ENCODE results near the gene GGPS1. TPM values are rescaled to one million over a fixed set of nuclear protein-coding genes. Genes with fewer than 3 reads are reported as not detected.

The GGPS1 gene
- polyA plus RNA-seq, 4 donors: 19.7 to 36.2 (median 23.0) TPM

GRCh38 chr1:235313262-235313661 lies 15.1 kb upstream of the GGPS1 start:
- H3K4me1 ChIP-seq (ENCODE audit: control insufficient read depth in 3 of 3, insufficient read depth in 2 of 3, low read depth in 1 of 3, low read length in 2 of 3): peaks cover 0 to 5% (median 2%) of the 10 kb centered on the region in 3 donors
- DNase-seq (no peak), FAIRE-seq (no peak)
- 71 to 83% (median 79%) methylated on average over 6 of the region's 6 CpGs for WGBS, 3 donors
- no peak overlapping the region for H3K4me3 ChIP-seq (ENCODE audit: low read depth in 1 of 3, low read length in 3 of 3)
- no peaks in the 10 kb centered on the region for H3K9me3 ChIP-seq (ENCODE audit: control insufficient read depth in 2 of 2, insufficient read depth in 1 of 2, low read depth in 1 of 2, low read length in 1 of 2)
- H3K27ac ChIP-seq (ENCODE audit: low read depth in 1 of 3, low read length in 2 of 3): no peak overlapping the region
- H3K36me3 ChIP-seq (ENCODE audit: control insufficient read depth in 3 of 3, insufficient read depth in 2 of 3, low read depth in 1 of 3, low read length in 3 of 3): peaks cover 0 to 11% (median 0%) of the 10 kb centered on the region in 3 donors
- no peaks in the 10 kb centered on the region for H3K27me3 ChIP-seq (ENCODE audit: control insufficient read depth in 3 of 3, insufficient read depth in 3 of 3, low read length in 3 of 3)

DNA sequence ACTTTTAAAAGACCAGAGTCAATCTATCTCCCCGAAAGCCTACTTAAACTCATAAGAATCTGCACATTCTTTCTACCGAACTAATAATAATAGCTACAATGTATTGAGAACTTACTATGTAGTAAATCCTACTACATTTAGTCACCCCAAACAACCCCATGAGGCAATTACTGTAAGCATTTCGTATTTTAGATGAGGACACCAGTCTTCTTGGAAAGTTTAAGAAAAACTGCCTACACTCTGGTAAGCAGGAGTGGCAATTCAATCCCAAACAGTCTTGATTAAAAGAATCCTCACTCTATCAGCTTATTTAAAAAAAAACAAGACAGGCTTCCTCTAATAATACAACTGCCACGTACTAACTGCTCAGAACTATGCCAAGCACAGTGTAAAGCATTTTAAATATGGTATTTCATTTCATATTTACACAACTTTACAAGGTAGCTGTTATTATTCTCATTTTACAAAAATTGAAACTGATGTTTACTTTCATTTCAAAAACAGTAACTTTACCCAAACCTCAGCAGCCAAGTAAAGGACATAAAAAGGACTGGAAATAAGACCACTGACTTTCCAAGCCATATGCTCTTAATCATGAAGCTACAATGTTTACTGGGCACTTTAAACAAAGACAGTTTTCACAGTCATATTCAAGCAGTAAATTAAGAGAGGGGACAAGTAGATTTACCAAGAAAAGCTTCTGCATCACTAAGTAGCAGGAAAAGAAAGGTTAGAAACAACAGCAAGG lies 14.3 kb upstream of the GGPS1 start:
- 53 to 69% (median 55%) methylated on average over 4 of the region's 4 CpGs for WGBS, 3 donors
- Histone ChIP-seq H3K27me3 (ENCODE audit: control insufficient read depth in 3 of 3, insufficient read depth in 3 of 3, low read length in 3 of 3) (no peaks in the 10 kb centered on the region), H3K36me3 (ENCODE audit: control insufficient read depth in 3 of 3, insufficient read depth in 2 of 3, low read depth in 1 of 3, low read length in 3 of 3) (peaks cover 0 to 17% (median 0%) of the 10 kb centered on the region in 3 donors), H3K4me3 (ENCODE audit: low read depth in 1 of 3, low read length in 3 of 3) (no peak overlapping the region), H3K27ac (ENCODE audit: low read depth in 1 of 3, low read length in 2 of 3) (no peak overlapping the region), H3K9me3 (ENCODE audit: control insufficient read depth in 2 of 2, insufficient read depth in 1 of 2, low read depth in 1 of 2, low read length in 1 of 2) (no peaks in the 10 kb centered on the region), H3K4me1 (ENCODE audit: control insufficient read depth in 3 of 3, insufficient read depth in 2 of 3, low read depth in 1 of 3, low read length in 2 of 3) (peaks cover 0 to 5% (median 2%) of the 10 kb centered on the region in 3 donors)
- FAIRE-seq (no peak), DNase-seq (no peak)

GRCh38 chr1:235315173-235315572 lies 13.2 kb upstream of the GGPS1 start:
- H3K4me1 ChIP-seq (ENCODE audit: control insufficient read depth in 3 of 3, insufficient read depth in 2 of 3, low read depth in 1 of 3, low read length in 2 of 3): peaks cover 0 to 5% (median 2%) of the 10 kb centered on the region in 3 donors
- no peak overlapping the region for H3K27ac ChIP-seq (ENCODE audit: low read depth in 1 of 3, low read length in 2 of 3)
- H3K9me3 ChIP-seq (ENCODE audit: control insufficient read depth in 2 of 2, insufficient read depth in 1 of 2, low read depth in 1 of 2, low read length in 1 of 2): no peaks in the 10 kb centered on the region
- H3K36me3 ChIP-seq (ENCODE audit: control insufficient read depth in 3 of 3, insufficient read depth in 2 of 3, low read depth in 1 of 3, low read length in 3 of 3): peaks cover 0 to 23% (median 0%) of the 10 kb centered on the region in 3 donors
- FAIRE-seq (no peak), DNase-seq (no peak)
- H3K4me3 ChIP-seq (ENCODE audit: low read depth in 1 of 3, low read length in 3 of 3): no peak overlapping the region
- WGBS, 3 donors: 96 to 98% (median 97%) methylated on average over 5 of the region's 5 CpGs
- no peaks in the 10 kb centered on the region for H3K27me3 ChIP-seq (ENCODE audit: control insufficient read depth in 3 of 3, insufficient read depth in 3 of 3, low read length in 3 of 3)

DNA sequence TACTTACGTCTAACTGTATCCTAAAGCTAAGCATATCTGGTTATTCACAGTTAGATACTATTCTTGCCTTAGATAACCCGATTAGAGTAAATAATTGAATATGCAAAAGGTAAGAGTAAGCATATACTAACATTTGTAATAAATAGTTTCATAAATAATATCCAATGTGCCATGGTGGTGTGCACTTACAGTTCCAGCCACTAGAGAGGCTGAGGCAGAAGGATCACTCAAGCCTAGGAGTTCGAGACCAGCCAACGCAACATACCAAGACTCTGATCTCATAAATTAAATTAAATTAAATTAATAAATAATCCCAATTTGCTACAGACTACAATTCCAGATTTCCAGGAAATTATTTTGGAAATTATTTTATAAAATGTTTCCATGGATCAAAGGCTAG lies 12.6 kb upstream of the GGPS1 start:
- H3K4me1 ChIP-seq (ENCODE audit: control insufficient read depth in 3 of 3, insufficient read depth in 2 of 3, low read depth in 1 of 3, low read length in 2 of 3): peaks cover 0 to 5% (median 2%) of the 10 kb centered on the region in 3 donors
- H3K9me3 ChIP-seq (ENCODE audit: control insufficient read depth in 2 of 2, insufficient read depth in 1 of 2, low read depth in 1 of 2, low read length in 1 of 2): no peaks in the 10 kb centered on the region
- FAIRE-seq (no peak), DNase-seq (no peak)
- no peak overlapping the region for H3K4me3 ChIP-seq (ENCODE audit: low read depth in 1 of 3, low read length in 3 of 3)
- WGBS, 3 donors: 92 to 96% (median 95%) methylated on average over 4 of the region's 4 CpGs
- no peaks in the 10 kb centered on the region for H3K27me3 ChIP-seq (ENCODE audit: control insufficient read depth in 3 of 3, insufficient read depth in 3 of 3, low read length in 3 of 3)
- H3K27ac ChIP-seq (ENCODE audit: low read depth in 1 of 3, low read length in 2 of 3): no peak overlapping the region
- H3K36me3 ChIP-seq (ENCODE audit: control insufficient read depth in 3 of 3, insufficient read depth in 2 of 3, low read depth in 1 of 3, low read length in 3 of 3): peaks cover 0 to 23% (median 2%) of the 10 kb centered on the region in 3 donors

GRCh38 chr1:235317168-235317567 lies 11.2 kb upstream of the GGPS1 start:
- 61 to 91% (median 62%) methylated on average over 1 of the region's 1 CpG for WGBS, 3 donors
- Histone ChIP-seq H3K27me3 (ENCODE audit: control insufficient read depth in 3 of 3, insufficient read depth in 3 of 3, low read length in 3 of 3) (no peaks in the 10 kb centered on the region), H3K27ac (ENCODE audit: low read depth in 1 of 3, low read length in 2 of 3) (no peak overlapping the region), H3K9me3 (ENCODE audit: control insufficient read depth in 2 of 2, insufficient read depth in 1 of 2, low read depth in 1 of 2, low read length in 1 of 2) (no peaks in the 10 kb centered on the region), H3K4me1 (ENCODE audit: control insufficient read depth in 3 of 3, insufficient read depth in 2 of 3, low read depth in 1 of 3, low read length in 2 of 3) (peaks cover 0 to 5% (median 2%) of the 10 kb centered on the region in 3 donors), H3K36me3 (ENCODE audit: control insufficient read depth in 3 of 3, insufficient read depth in 2 of 3, low read depth in 1 of 3, low read length in 3 of 3) (peaks cover 2 to 29% (median 2%) of the 10 kb centered on the region in 3 donors), H3K4me3 (ENCODE audit: low read depth in 1 of 3, low read length in 3 of 3) (no peak overlapping the region)
- DNase-seq (no peak), FAIRE-seq (no peak)

DNA sequence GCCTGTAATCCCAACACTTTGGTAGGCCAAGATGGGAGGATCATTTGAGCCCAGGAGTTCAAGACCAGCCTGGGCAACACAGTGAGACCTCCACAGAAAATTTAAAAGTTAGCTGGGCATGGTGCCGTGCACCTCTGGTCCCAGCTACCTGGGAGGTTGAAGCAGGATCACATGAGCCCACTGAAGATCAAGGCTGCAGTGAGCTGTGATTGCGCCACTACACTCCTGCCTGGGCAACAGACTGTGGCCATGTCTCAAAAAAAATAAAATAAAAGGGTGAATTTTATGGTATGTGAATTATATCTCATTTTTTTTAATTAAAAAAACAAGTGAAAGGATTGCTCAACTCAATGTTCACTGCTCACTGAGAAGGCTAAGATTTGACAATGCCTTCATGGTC lies 9.1 kb upstream of the GGPS1 start:
- H3K27me3 ChIP-seq (ENCODE audit: control insufficient read depth in 3 of 3, insufficient read depth in 3 of 3, low read length in 3 of 3): no peaks in the 10 kb centered on the region
- FAIRE-seq: no peak
- 95 to 98% (median 96%) methylated on average over 2 of the region's 2 CpGs for WGBS, 3 donors
- no peak overlapping the region for H3K4me3 ChIP-seq (ENCODE audit: low read depth in 1 of 3, low read length in 3 of 3)
- no peak for DNase-seq
- H3K9me3 ChIP-seq (ENCODE audit: control insufficient read depth in 2 of 2, insufficient read depth in 1 of 2, low read depth in 1 of 2, low read length in 1 of 2): no peaks in the 10 kb centered on the region
- H3K4me1 ChIP-seq (ENCODE audit: control insufficient read depth in 3 of 3, insufficient read depth in 2 of 3, low read depth in 1 of 3, low read length in 2 of 3): peaks cover 0 to 2% (median 0%) of the 10 kb centered on the region in 3 donors
- H3K27ac ChIP-seq (ENCODE audit: low read depth in 1 of 3, low read length in 2 of 3): no peak overlapping the region
- peaks cover 2 to 36% (median 3%) of the 10 kb centered on the region in 3 donors for H3K36me3 ChIP-seq (ENCODE audit: control insufficient read depth in 3 of 3, insufficient read depth in 2 of 3, low read depth in 1 of 3, low read length in 3 of 3)

DNA sequence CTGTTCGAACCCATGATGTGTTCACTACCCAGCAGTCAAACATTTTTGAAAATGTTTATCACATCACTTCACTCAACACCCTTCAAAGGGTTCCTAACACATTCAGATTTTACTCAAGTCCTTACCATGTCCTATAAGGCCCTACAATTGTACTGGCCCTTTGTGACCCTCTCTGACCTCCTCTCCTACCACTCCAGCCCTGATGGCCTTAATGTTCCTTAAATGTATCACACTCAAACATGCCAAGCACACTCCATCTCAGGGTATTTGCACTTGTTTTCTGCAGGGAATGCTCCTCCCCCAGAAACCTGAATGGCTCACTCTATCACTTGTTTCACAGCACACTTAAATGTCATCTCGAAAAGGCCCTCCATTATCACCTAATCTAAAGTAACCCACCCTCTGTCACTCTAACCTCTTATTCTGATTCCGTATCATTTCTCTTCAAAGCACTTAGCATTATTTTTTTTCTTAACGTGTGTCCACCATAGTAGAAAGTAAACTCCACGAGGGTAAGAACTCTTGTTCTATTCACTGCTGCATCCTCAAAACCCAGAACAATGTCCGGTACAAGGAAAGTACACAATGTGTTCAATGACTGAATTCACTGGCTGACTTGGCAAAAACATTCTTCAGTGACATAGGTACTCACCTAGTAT lies 7.7 kb upstream of the GGPS1 start:
- whole genome bisulfite sequencing, 3 donors: 75 to 87% (median 81%) methylated on average over 6 of the region's 6 CpGs
- FAIRE-seq (no peak), DNase-seq (no peak)
- Histone ChIP-seq H3K9me3 (ENCODE audit: control insufficient read depth in 2 of 2, insufficient read depth in 1 of 2, low read depth in 1 of 2, low read length in 1 of 2) (no peaks in the 10 kb centered on the region), H3K27me3 (ENCODE audit: control insufficient read depth in 3 of 3, insufficient read depth in 3 of 3, low read length in 3 of 3) (no peaks in the 10 kb centered on the region), H3K4me1 (ENCODE audit: control insufficient read depth in 3 of 3, insufficient read depth in 2 of 3, low read depth in 1 of 3, low read length in 2 of 3) (peaks cover 0 to 2% (median 0%) of the 10 kb centered on the region in 3 donors), H3K36me3 (ENCODE audit: control insufficient read depth in 3 of 3, insufficient read depth in 2 of 3, low read depth in 1 of 3, low read length in 3 of 3) (peaks cover 2 to 35% (median 3%) of the 10 kb centered on the region in 3 donors), H3K27ac (ENCODE audit: low read depth in 1 of 3, low read length in 2 of 3) (no peak overlapping the region), H3K4me3 (ENCODE audit: low read depth in 1 of 3, low read length in 3 of 3) (no peak overlapping the region)

DNA sequence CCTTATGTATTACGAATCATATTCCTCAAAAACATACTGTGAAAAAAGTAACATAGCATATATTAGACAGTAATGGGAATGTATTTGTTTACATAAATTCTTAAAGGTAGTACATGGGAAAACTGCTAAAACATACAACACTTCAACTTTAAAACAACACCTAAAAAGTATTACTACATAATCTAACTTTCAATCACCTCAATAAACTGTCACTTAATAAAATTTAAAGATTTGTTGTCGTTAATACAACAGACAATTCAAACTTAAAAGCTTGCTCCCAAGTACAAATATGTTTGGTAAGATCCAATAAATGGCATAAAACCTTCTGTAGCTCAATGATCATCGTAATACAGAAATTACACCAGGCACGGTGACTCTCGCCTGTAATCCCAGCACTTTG lies 4.1 kb upstream of the GGPS1 start:
- H3K9me3 ChIP-seq (ENCODE audit: control insufficient read depth in 2 of 2, insufficient read depth in 1 of 2, low read depth in 1 of 2, low read length in 1 of 2): no peaks in the 10 kb centered on the region
- FAIRE-seq (no peak), DNase-seq (no peak)
- no peak overlapping the region for H3K4me3 ChIP-seq (ENCODE audit: low read depth in 1 of 3, low read length in 3 of 3)
- H3K27ac ChIP-seq (ENCODE audit: low read depth in 1 of 3, low read length in 2 of 3): peak overlapping the region in 1 of 3 donors; percentile 23
- H3K36me3 ChIP-seq (ENCODE audit: control insufficient read depth in 3 of 3, insufficient read depth in 2 of 3, low read depth in 1 of 3, low read length in 3 of 3): peaks cover 2 to 26% (median 3%) of the 10 kb centered on the region in 3 donors
- WGBS, 3 donors: 85 to 89% (median 87%) methylated on average over 5 of the region's 5 CpGs
- H3K4me1 ChIP-seq (ENCODE audit: control insufficient read depth in 3 of 3, insufficient read depth in 2 of 3, low read depth in 1 of 3, low read length in 2 of 3): peaks cover 0 to 2% (median 2%) of the 10 kb centered on the region in 3 donors
- H3K27me3 ChIP-seq (ENCODE audit: control insufficient read depth in 3 of 3, insufficient read depth in 3 of 3, low read length in 3 of 3): no peaks in the 10 kb centered on the region
